Trophoblast cell (in vitro differentiated cells and primary cell): Measurements from ENCODE around the gene IL24.
A peak's percentile ranks its signal among the peaks of the same experiment; 100 is the strongest.

Experiments used
- DNase-seq, 2 donors: peaks; one replicate each; pipeline ENCODE4 v3.0.0-alpha.2; 2016
- H2AFZ ChIP-seq: 2 replicates; pipeline ENCODE4 v1.6.1; 2013; ENCODE audit warnings: low read length, moderate library complexity, mild to moderate bottlenecking; ENCODE audit not compliant: insufficient read depth, poor library complexity
- H2AK5ac ChIP-seq: 2 replicates; pipeline ENCODE4 v1.6.1; 2013; ENCODE audit warnings: mild to moderate bottlenecking, low read length
- H2BK120ac ChIP-seq: 2 replicates; pipeline ENCODE4 v1.6.1; 2013; ENCODE audit warnings: low read length, mild to moderate bottlenecking, moderate library complexity; ENCODE audit not compliant: insufficient read depth, poor library complexity
- H2BK12ac ChIP-seq: 2 replicates; pipeline ENCODE4 v1.6.1; 2013; ENCODE audit warnings: mild to moderate bottlenecking, low read length, moderate library complexity
- H2BK5ac ChIP-seq: 2 replicates; pipeline ENCODE4 v1.6.1; 2013; ENCODE audit warnings: low read length, low read depth, moderate library complexity, mild to moderate bottlenecking; ENCODE audit not compliant: poor library complexity
- H3K14ac ChIP-seq: 2 replicates; pipeline ENCODE4 v1.6.1; 2013; ENCODE audit warnings: mild to moderate bottlenecking, low read length
- H3K18ac ChIP-seq: 2 replicates; pipeline ENCODE4 v1.6.1; 2013; ENCODE audit warnings: mild to moderate bottlenecking, low read length
- H3K23ac ChIP-seq: 2 replicates; pipeline ENCODE4 v1.6.1; 2013; ENCODE audit warnings: low read length
- H3K27ac ChIP-seq: 2 replicates; pipeline ENCODE4 v1.5.1; 2013; ENCODE audit warnings: low read depth, mild to moderate bottlenecking, inconsistent platforms, low read length, moderate library complexity
- H3K27me3 ChIP-seq: 2 replicates; pipeline ENCODE4 v1.6.1; 2013; ENCODE audit warnings: inconsistent platforms, mild to moderate bottlenecking, low read length, moderate library complexity; ENCODE audit not compliant: insufficient read depth
- H3K36me3 ChIP-seq, 2 experiments: 1 replicate in 1 of 2; 2 replicates in 1 of 2; pipeline ENCODE4 v1.6.1; 2013; ENCODE audit warnings: low read length in 2 of 2, mild to moderate bottlenecking in 2 of 2, moderate library complexity in 1 of 2; ENCODE audit not compliant: insufficient read depth in 2 of 2, control insufficient read depth in 1 of 2
- H3K4ac ChIP-seq: 2 replicates; pipeline ENCODE4 v1.6.1; 2013; ENCODE audit warnings: low read depth, mild to moderate bottlenecking, low read length, moderate library complexity
- H3K4me1 ChIP-seq, 2 experiments: 1 replicate in 1 of 2; 2 replicates in 1 of 2; pipeline ENCODE4 v1.6.1; 2013; ENCODE audit warnings: low read length in 2 of 2, mild to moderate bottlenecking in 2 of 2, moderate library complexity in 1 of 2; ENCODE audit not compliant: insufficient read depth in 2 of 2, control insufficient read depth in 1 of 2
- H3K4me2 ChIP-seq: 2 replicates; pipeline ENCODE4 v1.6.1; 2013; ENCODE audit warnings: inconsistent platforms, mild to moderate bottlenecking, low read length, moderate library complexity
- H3K4me3 ChIP-seq: 2 replicates; pipeline ENCODE4 v1.5.1; 2013; ENCODE audit warnings: mild to moderate bottlenecking, low read depth, low read length, inconsistent platforms
- H3K79me1 ChIP-seq: one replicate; pipeline ENCODE4 v1.6.1; 2013; ENCODE audit warnings: low read length
- H3K79me2 ChIP-seq: 2 replicates; pipeline ENCODE4 v1.6.1; 2013; ENCODE audit warnings: low read length, mild to moderate bottlenecking; ENCODE audit not compliant: control insufficient read depth, insufficient read depth, poor library complexity
- H3K9ac ChIP-seq: 2 replicates; pipeline ENCODE4 v1.6.1; 2013; ENCODE audit warnings: mild to moderate bottlenecking, low read length
- H3K9me3 ChIP-seq: 2 replicates; pipeline ENCODE4 v1.6.1; 2013; ENCODE audit warnings: low read depth, mild to moderate bottlenecking, control low read depth, inconsistent platforms, low read length; ENCODE audit not compliant: insufficient read depth
- H4K12ac ChIP-seq: 2 replicates; pipeline ENCODE4 v1.6.1; 2013; ENCODE audit warnings: low read depth, mild to moderate bottlenecking, low read length, moderate library complexity
- H4K8ac ChIP-seq: 2 replicates; pipeline ENCODE4 v1.6.1; 2013; ENCODE audit warnings: low read depth, mild to moderate bottlenecking, low read length, moderate library complexity
- H4K91ac ChIP-seq: one replicate; pipeline ENCODE4 v1.6.1; 2013; ENCODE audit warnings: low read depth, mild to moderate bottlenecking, low read length, moderate library complexity
- WGBS: extraction: QIAGEN DNeasy Blood & Tissue Kit; methylation state at CpG from one replicate; pipeline ENCODE4 v1.1.7; 2013; ENCODE audit warnings: missing lambda C conversion rate; ENCODE audit not compliant: insufficient read length, insufficient coverage; ENCODE audit errors: extremely low coverage; 5-methylcytosine and 5-hydroxymethylcytosine counted together

The IL24 gene

DNA sequence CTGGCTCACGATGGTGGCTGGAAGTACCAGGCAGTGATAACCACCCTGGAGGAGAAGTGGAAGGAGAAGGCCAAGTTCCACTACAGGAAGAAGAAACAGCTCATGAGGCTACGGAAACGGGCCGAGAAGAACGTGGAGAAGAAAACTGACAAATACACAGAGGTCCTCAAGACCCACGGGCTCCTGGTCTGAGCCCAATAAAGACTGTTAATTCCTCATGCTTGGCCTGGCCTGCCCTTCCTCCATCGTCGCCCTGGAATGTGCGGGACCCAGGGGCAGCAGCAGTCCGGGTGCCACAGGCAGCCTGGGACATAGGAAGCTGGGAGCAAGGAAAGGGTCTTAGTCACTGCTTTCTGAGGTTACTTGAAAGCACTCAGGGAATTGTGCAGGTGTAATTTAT is 10.8 kb downstream of the IL24 start:
- Histone ChIP-seq H4K91ac (no peak overlapping the region), H4K8ac (no peak overlapping the region), H3K4me1 (peaks cover 12 to 15% of the 10 kb centered on the region in 2 experiments), H2BK12ac (no peak overlapping the region), H2AFZ (no peak overlapping the region), H3K9me3 (no peaks in the 10 kb centered on the region), H3K4ac (no peak overlapping the region), H3K9ac (no peak overlapping the region), H3K18ac (no peak overlapping the region), H2BK120ac (no peak overlapping the region), H3K4me3 (no peak overlapping the region), H3K79me1 (no peaks in the 10 kb centered on the region), H3K27me3 (peaks cover 11% of the 10 kb centered on the region), H2AK5ac (no peak overlapping the region), H3K23ac (no peak overlapping the region), H3K14ac (no peak overlapping the region), H3K79me2 (no peaks in the 10 kb centered on the region), H3K27ac (no peak overlapping the region), H3K36me3 (no peaks in the 10 kb centered on the region), H3K4me2 (no peak overlapping the region), H4K12ac (no peak overlapping the region), H2BK5ac (no peak overlapping the region)
- no CpG with 5 or more reads among the region's 10 CpGs for WGBS
- no peak for DNase-seq

DNA sequence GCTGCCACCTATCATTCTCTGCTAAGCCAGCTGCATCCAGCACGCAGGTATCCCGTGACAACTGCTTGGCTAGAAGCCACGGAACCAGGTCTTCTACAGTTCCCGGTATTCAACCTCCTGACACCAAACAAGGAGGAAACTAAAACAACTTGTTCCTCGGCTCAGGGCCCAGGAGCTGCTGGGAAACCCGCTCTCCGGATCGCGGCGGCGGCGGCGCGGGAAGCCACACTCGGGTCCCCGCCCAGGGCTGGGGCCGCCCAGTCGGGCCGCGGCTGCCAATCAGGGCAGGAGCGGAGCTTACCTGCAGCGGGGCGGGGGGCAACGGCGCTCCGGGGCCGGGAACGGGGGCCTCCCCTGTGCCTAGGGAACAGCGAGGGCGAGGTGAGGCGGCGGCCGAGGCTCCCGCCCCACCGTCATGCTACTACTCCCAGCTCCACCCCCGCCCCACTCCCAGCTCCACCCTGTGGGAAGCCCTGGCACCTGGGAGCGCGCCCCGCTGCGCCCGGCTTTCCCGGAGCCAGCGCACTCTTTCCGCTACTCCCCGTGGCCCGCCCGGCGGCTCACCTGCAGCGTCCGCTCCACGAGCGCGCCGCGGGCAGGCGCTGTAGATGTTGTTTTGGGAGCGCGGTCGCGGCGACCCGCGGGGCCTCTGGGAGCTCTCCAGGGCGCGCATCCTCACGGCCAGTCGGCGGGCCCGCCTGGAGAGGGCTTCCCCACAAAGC is 12.1 kb downstream of the IL24 start:
- WGBS, result no CpG with 5 or more reads among the region's 69 CpGs
- Histone ChIP-seq H3K4me3 (peak overlapping the region; percentile 63), H3K36me3 (no peaks in the 10 kb centered on the region), H3K4me1 (peaks cover 12 to 15% of the 10 kb centered on the region in 2 experiments), H2BK120ac (no peak overlapping the region), H3K4me2 (peak overlapping the region; percentile 86), H2BK5ac (no peak overlapping the region), H4K91ac (no peak overlapping the region), H3K79me2 (no peaks in the 10 kb centered on the region), H3K14ac (no peak overlapping the region), H3K27ac (no peak overlapping the region), H3K4ac (no peak overlapping the region), H2BK12ac (no peak overlapping the region), H2AFZ (peak overlapping the region; percentile 37), H3K9me3 (no peaks in the 10 kb centered on the region), H3K23ac (no peak overlapping the region), H4K12ac (no peak overlapping the region), H3K79me1 (no peaks in the 10 kb centered on the region), H3K27me3 (peaks cover 11% of the 10 kb centered on the region), H4K8ac (no peak overlapping the region), H3K9ac (no peak overlapping the region), H3K18ac (no peak overlapping the region), H2AK5ac (no peak overlapping the region)
- DNase-seq, result peak; percentile 49 to 73

DNA sequence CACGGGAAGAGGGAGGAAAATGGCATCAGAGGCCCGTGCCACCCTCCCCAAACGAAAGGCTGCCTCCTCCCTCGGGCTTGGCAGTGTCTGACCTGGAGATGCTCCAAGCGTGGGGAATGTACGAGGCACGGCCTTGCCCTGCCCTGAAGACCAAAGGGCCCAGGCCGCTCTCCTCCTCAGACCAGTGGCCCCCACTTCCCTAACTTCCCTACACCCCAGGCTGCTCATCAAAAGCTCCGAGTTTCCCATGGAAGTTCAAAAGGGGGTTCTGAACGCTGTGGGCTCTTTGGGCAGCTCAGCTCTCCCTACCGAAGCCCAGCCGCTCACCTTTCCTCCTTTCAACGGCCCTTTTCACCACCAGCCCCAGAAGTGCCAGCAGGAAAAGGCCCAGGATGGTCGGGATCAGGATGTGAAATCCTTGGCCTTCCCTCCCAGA is 12.7 kb downstream of the IL24 start:
- H2AK5ac ChIP-seq, result no peak overlapping the region
- H3K27ac ChIP-seq, result no peak overlapping the region
- no peak overlapping the region for H3K23ac ChIP-seq
- H2BK5ac ChIP-seq, result no peak overlapping the region
- no peaks in the 10 kb centered on the region for H3K79me2 ChIP-seq
- H3K18ac ChIP-seq, result no peak overlapping the region
- H4K91ac ChIP-seq, result no peak overlapping the region
- no peaks in the 10 kb centered on the region for H3K36me3 ChIP-seq
- H3K9ac ChIP-seq, result no peak overlapping the region
- peaks cover 9 to 10% of the 10 kb centered on the region in 2 experiments for H3K4me1 ChIP-seq
- H3K79me1 ChIP-seq, result no peaks in the 10 kb centered on the region
- no peaks in the 10 kb centered on the region for H3K9me3 ChIP-seq
- whole genome bisulfite sequencing, result no CpG with 5 or more reads among the region's 14 CpGs
- H3K4me3 ChIP-seq, result peak overlapping the region; percentile 63
- no peak overlapping the region for H2AFZ ChIP-seq
- no peak overlapping the region for H4K12ac ChIP-seq
- H3K4ac ChIP-seq, result no peak overlapping the region
- peaks cover 11% of the 10 kb centered on the region for H3K27me3 ChIP-seq
- peak overlapping the region; percentile 86 for H3K4me2 ChIP-seq
- no peak for DNase-seq
- no peak overlapping the region for H2BK12ac ChIP-seq
- H2BK120ac ChIP-seq, result no peak overlapping the region
- no peak overlapping the region for H4K8ac ChIP-seq
- H3K14ac ChIP-seq, result no peak overlapping the region

DNA sequence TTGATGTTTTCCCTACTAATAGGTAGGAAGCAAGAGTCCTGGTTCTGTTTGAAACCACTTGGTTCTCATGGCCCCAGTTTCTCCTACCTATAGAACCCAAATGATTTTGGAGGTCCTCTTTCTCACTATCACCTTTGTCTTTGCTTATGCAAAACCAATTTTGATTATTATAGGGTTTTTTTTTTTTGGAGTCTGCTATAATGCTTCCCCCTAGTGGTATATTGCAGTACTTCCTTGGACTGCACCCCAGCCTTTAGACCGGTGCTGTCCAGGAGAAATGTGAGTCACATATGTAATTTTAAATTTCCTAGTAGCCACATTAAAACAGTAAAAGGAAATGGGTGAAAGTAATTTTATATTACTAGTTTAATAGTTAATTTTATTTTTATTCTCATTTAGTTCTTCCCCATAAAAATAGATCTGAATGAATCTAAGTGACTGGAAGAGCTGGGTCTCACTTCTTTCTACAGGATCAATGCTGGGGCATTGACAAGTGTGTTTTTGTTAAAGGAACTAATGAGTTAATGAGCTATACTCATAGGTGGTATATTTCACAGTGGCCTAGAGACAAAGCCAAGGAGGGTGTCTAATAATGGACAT is 13.9 kb downstream of the IL24 start:
- Histone ChIP-seq H3K79me1 (no peaks in the 10 kb centered on the region), H3K4me1 (peaks cover 7% of the 10 kb centered on the region in 2 experiments), H3K23ac (no peak overlapping the region), H2AK5ac (no peak overlapping the region), H3K27me3 (peaks cover 11% of the 10 kb centered on the region), H2BK5ac (no peak overlapping the region), H3K4ac (no peak overlapping the region), H3K9ac (no peak overlapping the region), H3K14ac (no peak overlapping the region), H3K9me3 (no peaks in the 10 kb centered on the region), H3K79me2 (no peaks in the 10 kb centered on the region), H4K91ac (no peak overlapping the region), H3K4me2 (no peak overlapping the region), H3K4me3 (no peak overlapping the region), H3K18ac (no peak overlapping the region), H4K12ac (no peak overlapping the region), H4K8ac (no peak overlapping the region), H2BK120ac (no peak overlapping the region), H3K36me3 (no peaks in the 10 kb centered on the region), H2BK12ac (no peak overlapping the region), H3K27ac (no peak overlapping the region), H2AFZ (no peak overlapping the region)
- WGBS, result no CpG with 5 or more reads among the region's 1 CpG
- peak; percentile 18 to 69 for DNase-seq
